Right ventricle myocardium superior (tissue), 1 donor: ENCODE data around the gene COASY. TPM values are rescaled to one million over a fixed set of nuclear protein-coding genes. Genes with fewer than 3 reads are reported as not detected.

Experiments used
- microRNA-seq: library from miRNA; unstranded; fragments of <30 nt; microRNA quantifications from one replicate; pipeline ENCODE4 v1.2.0, GENCODE V29; 2020
- total RNA-seq: library from RNA; stranded (reverse); fragmentation: NEBNext Ultra II Directional; extraction: Animal tissue kit (Norgen Biotek cat#: 25700); gene quantifications from one replicate; pipeline ENCODE4 v1.2.1, GENCODE V29; 2021
- donor health status: DM: no; HTN: yes; CAD: no; lungs with severe emphysema.

The COASY gene
- total RNA-seq, 1 donor from 2014 or later = 41.6 TPM

Small RNA genes within 50 kb of the gene (microRNA-seq; reads per million reads assigned to microRNA genes)
- gene MIR5010 = 2.9 reads per million

Other genes starting within 250 kb of the COASY start
- gene STAT3, start 173.7 kb upstream of the COASY start, total RNA-seq = 127 TPM
- gene CAVIN1, start 138.9 kb upstream of the COASY start, total RNA-seq = 200 TPM
- 29.9 TPM for gene ATP6V0A1, start 103.3 kb upstream of the COASY start, total RNA-seq
- gene NAGLU, start 25.9 kb upstream of the COASY start, total RNA-seq = 8.3 TPM
- 0.78 TPM for gene HSD17B1, start 9.2 kb upstream of the COASY start, total RNA-seq
- 69.1 TPM for gene MLX, start 5.0 kb downstream of the COASY start, total RNA-seq
- 2.3 TPM for gene PSMC3IP, start 15.6 kb downstream of the COASY start, total RNA-seq
- 21.4 TPM for gene RETREG3, start 47.2 kb downstream of the COASY start, total RNA-seq
- 49.1 TPM for gene TUBG1, start 47.5 kb downstream of the COASY start, total RNA-seq
- 12.4 TPM for gene TUBG2, start 97.1 kb downstream of the COASY start, total RNA-seq
- gene PLEKHH3, start 114.8 kb downstream of the COASY start, total RNA-seq = 27.5 TPM
- 1.0 TPM for gene CCR10, start 119.7 kb downstream of the COASY start, total RNA-seq
- gene CNTNAP1, start 120.4 kb downstream of the COASY start, total RNA-seq = 4.2 TPM
- 47.2 TPM for gene EZH1, start 182.9 kb downstream of the COASY start, total RNA-seq
- 38.2 TPM for gene RAMP2, start 199.1 kb downstream of the COASY start, total RNA-seq
- 30.3 TPM for gene VPS25, start 211.3 kb downstream of the COASY start, total RNA-seq
- gene WNK4, start 218.5 kb downstream of the COASY start, total RNA-seq = not detected
- gene COA3, start 236.6 kb downstream of the COASY start, total RNA-seq = 67.2 TPM
- gene CNTD1, start 236.7 kb downstream of the COASY start, total RNA-seq = not detected